Measurements from ENCODE around the gene NISCH.

DNA sequence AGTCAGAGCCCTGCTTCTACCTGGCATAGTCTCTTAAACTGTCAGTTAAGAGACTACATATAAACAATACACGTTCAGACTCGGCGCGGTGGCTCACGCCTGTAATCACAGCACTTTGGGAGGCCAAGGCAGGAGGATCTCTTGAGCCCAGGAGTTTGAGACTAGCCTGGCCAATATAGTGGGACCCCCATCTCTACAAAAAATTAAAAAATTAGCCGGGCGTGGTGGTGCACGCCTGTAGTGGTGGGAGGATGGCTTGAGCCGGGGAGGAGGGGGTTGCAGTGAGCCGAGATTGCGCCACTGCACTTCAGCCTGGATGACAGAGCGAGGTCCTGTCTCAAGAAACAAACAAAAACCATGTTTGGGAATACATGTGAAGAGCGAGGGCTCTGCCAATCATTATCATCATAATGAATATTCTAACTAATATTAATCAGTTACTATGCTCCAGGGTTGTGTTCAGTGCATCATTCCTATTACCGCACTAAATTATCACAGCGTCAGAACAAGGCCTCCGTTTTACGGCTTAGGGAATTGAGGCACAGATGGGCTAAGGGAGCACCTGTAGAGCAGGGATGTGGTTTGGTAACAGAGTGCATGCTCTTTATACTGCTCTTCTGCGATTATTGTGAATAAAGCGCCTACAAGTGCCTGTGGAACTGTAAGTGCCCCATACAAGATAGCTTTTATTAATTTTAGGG lies 80.2 kb downstream of the NISCH start:
- TF ChIP-seq, protein P1, sequence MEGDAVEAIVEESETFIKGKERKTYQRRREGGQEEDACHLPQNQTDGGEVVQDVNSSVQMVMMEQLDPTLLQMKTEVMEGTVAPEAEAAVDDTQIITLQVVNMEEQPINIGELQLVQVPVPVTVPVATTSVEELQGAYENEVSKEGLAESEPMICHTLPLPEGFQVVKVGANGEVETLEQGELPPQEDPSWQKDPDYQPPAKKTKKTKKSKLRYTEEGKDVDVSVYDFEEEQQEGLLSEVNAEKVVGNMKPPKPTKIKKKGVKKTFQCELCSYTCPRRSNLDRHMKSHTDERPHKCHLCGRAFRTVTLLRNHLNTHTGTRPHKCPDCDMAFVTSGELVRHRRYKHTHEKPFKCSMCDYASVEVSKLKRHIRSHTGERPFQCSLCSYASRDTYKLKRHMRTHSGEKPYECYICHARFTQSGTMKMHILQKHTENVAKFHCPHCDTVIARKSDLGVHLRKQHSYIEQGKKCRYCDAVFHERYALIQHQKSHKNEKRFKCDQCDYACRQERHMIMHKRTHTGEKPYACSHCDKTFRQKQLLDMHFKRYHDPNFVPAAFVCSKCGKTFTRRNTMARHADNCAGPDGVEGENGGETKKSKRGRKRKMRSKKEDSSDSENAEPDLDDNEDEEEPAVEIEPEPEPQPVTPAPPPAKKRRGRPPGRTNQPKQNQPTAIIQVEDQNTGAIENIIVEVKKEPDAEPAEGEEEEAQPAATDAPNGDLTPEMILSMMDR (conservative IDR thresholded peaks at IDR 0.05; ENCODE audit: low read depth, low read length), result no peak
- no peak for TF ChIP-seq EZH2 (IDR thresholded peaks at IDR 0.05; ENCODE audit: borderline replicate concordance, low read depth, low read length, poor library complexity, severe bottlenecking)
